SK-N-MC (cell line): ENCODE results near the gene GOLT1A.

Source experiments
- EZH2 ChIP-seq: fragments of 200-600 bp; sonication (generic); IDR thresholded peaks from one replicate; pipeline ENCODE4 v1.6.1; 2017; ENCODE audit warnings: antibody characterized with exemption
- POLR2AphosphoS5 ChIP-seq: IDR thresholded peaks from 2 replicates; pipeline ENCODE4 v1.6.1; 2012; ENCODE audit warnings: mild to moderate bottlenecking, low read depth, low read length, borderline replicate concordance

GRCh38 chr1:204191456-204191855 lies 22.3 kb downstream of the GOLT1A start:
- TF ChIP-seq POLR2AphosphoS5 (no peak), EZH2 (no peak)
